NT2/D1 (cell line): ENCODE measurements around the gene XPR1.

Experiments
- DNase-seq: peaks from one replicate; pipeline ENCODE4 v3.0.0-alpha.2; 2011; ENCODE audit warnings: low read depth, low spot score
- H3K27me3 ChIP-seq: 2 replicates; pipeline ENCODE4 v1.6.0; 2011; ENCODE audit warnings: mild to moderate bottlenecking; ENCODE audit not compliant: insufficient read length, insufficient read depth
- H3K36me3 ChIP-seq: 2 replicates; pipeline ENCODE4 v1.6.1; 2011; ENCODE audit warnings: mild to moderate bottlenecking, low read length, mixed read lengths; ENCODE audit not compliant: insufficient read depth, insufficient read length
- H3K4me1 ChIP-seq: 2 replicates; pipeline ENCODE4 v1.5.1; 2011; ENCODE audit not compliant: insufficient read depth, insufficient read length
- H3K4me3 ChIP-seq: 2 replicates; pipeline ENCODE4 v1.5.1; 2011; ENCODE audit warnings: low read depth; ENCODE audit not compliant: insufficient read length
- H3K9ac ChIP-seq: 2 replicates; pipeline ENCODE4 v1.6.0; 2011; ENCODE audit warnings: low read depth; ENCODE audit not compliant: insufficient read length
- H3K9me3 ChIP-seq: 2 replicates; pipeline ENCODE4 v1.5.1; 2011; ENCODE audit warnings: mild to moderate bottlenecking, low read length; ENCODE audit not compliant: insufficient read depth
- SUZ12 ChIP-seq: IDR thresholded peaks from 2 replicates; pipeline ENCODE4 v1.6.1; 2011; ENCODE audit not compliant: insufficient read length, insufficient read depth; ENCODE audit errors: extremely low read depth
- YY1 ChIP-seq: IDR thresholded peaks from 2 replicates; pipeline ENCODE4 v1.6.1; 2011; ENCODE audit not compliant: insufficient read length, insufficient read depth
- ZNF274 ChIP-seq: IDR thresholded peaks from 2 replicates; pipeline ENCODE4 v1.6.1; 2011; ENCODE audit warnings: mild to moderate bottlenecking, low read depth, low read length

XPR1 gene

DNA sequence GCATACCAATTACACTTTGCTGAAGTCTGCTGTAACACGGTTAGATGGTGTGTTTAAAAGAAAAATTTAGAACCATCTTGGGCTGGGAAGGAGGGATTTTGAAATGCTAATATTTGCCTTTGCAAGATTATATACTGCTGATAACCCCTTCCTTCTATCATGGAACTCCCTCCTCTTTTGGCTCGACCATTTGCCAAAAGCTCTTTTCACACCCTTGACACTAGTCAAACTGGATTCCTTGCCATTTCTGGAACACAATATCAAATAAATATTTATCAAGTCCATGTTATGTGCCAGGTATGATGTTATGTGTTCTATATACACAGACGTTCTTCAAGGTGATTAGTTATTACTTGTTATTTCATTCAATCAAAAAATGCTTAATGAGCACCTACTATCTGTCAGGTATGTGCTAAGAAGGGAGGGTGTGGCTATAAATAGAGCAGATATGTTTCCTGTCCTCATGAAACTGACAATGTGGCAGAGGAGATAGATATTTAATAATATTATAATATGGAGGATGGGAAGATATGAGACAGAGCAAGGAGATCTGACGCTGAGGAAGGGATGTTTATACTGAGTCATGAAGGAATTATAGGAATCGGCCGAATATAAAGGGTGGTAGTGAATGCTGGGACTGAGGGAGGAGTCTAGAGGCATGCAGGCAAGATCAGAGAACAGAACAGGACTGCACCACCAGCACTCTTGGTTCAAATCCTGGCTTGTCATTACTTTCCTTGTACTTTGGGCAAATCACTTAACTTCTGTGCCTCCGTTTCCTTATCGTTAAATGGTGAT lies 16.1 kb upstream of the XPR1 start:
- no peaks in the 10 kb centered on the region for H3K4me1 ChIP-seq
- no peak for DNase-seq
- no peak for TF ChIP-seq ZNF274
- no peak for TF ChIP-seq SUZ12
- TF ChIP-seq YY1 = no peak
- no peaks in the 10 kb centered on the region for H3K36me3 ChIP-seq
- no peaks in the 10 kb centered on the region for H3K27me3 ChIP-seq
- no peak overlapping the region for H3K9ac ChIP-seq
- H3K4me3 ChIP-seq = no peak overlapping the region
- H3K9me3 ChIP-seq = no peaks in the 10 kb centered on the region

DNA sequence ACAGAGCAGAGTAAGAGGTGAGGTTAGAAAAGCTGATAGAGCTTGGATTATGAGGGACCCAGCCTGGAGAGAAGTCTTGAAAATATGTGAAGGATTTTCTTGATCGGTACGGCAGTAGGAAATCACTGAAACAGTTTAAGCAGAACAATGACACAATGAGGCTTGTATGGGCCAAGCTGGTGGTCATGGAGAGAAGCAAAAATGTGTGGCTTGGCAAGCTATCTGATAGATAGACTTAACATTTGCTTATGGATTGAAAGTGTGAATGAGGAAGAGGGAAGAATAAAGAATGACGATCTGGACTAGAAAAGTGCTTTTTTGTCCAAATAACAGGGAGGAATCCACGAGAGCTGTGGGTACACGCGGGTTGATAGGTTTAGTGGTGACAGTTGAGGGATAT lies 15.4 kb upstream of the XPR1 start:
- no peak overlapping the region for H3K4me3 ChIP-seq
- H3K4me1 ChIP-seq = no peaks in the 10 kb centered on the region
- no peaks in the 10 kb centered on the region for H3K36me3 ChIP-seq
- no peaks in the 10 kb centered on the region for H3K9me3 ChIP-seq
- no peaks in the 10 kb centered on the region for H3K27me3 ChIP-seq
- DNase-seq = no peak
- H3K9ac ChIP-seq = no peak overlapping the region
- TF ChIP-seq SUZ12 (no peak), YY1 (no peak), ZNF274 (no peak)

DNA sequence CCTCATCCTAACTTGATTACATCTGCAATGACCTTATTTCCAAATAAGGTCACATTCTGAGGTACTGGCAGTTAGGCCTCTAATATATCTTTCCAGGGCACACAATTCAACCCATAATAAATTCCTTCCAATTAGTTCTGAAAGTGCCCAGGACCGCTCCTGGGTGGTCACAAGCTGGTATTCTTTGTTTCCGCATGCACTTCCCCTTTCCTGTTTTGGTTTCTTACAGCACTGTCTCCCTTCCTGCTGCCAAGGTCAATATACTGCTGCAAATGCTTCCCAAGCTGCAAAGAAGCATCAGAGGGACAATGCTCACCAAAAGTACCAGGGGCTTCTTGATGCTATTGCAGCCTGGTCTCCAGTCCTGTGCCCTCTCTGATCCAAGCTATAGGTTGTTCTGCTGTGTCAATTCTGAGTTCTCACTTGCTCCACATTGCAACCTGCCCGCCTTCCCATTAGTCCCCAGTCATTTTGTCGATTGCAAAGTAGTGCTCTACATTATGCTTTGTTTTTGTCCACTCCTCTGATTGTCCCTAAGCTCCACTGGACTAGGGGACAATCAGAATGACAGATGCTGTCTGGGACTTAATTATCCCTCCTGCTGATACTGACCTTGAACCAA lies 13.9 kb upstream of the XPR1 start:
- no peaks in the 10 kb centered on the region for H3K9me3 ChIP-seq
- TF ChIP-seq ZNF274 = no peak
- TF ChIP-seq SUZ12 = no peak
- no peak for TF ChIP-seq YY1
- DNase-seq = no peak
- H3K9ac ChIP-seq = no peak overlapping the region
- no peaks in the 10 kb centered on the region for H3K27me3 ChIP-seq
- H3K36me3 ChIP-seq = no peaks in the 10 kb centered on the region
- no peaks in the 10 kb centered on the region for H3K4me1 ChIP-seq
- H3K4me3 ChIP-seq = no peak overlapping the region

DNA sequence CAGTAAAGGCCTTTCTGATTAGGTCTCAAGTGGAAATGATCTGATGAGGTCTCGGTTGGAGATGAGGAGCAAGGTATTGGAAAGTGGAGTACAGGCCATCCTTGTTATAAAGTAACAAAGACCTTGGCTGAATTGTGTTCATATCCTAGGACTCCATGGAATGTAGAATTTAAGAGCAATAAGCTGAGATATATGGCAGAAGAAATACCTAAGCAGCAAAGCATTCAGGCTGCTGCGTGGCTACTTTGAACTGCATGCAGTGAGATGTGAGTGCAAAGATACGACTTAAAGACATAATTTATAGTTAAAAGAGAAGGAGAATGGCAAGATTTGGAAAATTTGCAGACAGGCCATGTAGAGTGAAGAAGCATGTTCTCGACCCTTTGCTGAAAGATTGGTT lies 11.2 kb upstream of the XPR1 start:
- no peak for DNase-seq
- no peak overlapping the region for H3K4me3 ChIP-seq
- no peaks in the 10 kb centered on the region for H3K36me3 ChIP-seq
- H3K9me3 ChIP-seq = no peaks in the 10 kb centered on the region
- TF ChIP-seq SUZ12 (no peak), YY1 (no peak), ZNF274 (no peak)
- H3K9ac ChIP-seq = no peak overlapping the region
- no peaks in the 10 kb centered on the region for H3K4me1 ChIP-seq
- H3K27me3 ChIP-seq = no peaks in the 10 kb centered on the region

DNA sequence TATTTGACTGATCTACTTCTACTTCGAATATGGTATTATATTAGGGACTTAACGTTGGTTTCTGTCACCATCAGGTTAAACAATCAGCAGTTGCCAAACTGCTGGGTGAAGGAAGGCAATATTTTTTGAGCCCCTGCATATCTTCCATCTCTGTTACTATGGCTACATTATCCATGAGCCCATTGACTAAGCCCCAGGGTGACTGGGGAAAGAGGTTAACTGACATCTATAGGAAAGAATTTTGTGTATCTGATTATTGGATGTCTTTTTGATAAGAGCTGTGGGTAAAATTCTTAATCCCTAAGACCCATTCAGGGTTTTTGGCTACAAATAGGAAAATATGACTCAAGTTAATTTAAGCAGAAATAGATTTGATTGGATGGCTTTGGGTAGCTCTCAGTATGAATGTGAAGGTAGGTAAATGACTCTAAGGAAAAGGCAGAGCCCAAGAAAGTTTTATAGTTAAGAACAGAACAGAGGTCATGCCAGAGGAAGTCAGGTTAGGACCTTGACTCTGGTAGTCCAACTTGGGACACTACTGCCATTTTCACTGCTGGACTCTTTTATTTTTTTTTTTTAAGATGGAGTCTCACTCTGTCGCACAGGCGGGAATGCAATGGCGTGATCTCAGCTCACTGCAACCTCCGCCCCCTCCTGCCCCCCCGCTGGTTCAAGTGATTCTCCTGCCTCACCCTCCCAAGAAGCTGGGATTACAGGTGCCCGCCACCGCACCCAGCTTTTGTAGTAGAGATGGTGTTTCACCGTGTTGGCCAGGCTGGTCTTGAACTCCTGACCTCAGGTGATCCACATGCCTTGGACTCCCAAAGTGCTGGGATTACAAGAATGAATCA lies 8.9 kb upstream of the XPR1 start:
- Histone ChIP-seq H3K4me1 (no peaks in the 10 kb centered on the region), H3K4me3 (no peak overlapping the region), H3K9me3 (no peaks in the 10 kb centered on the region), H3K36me3 (no peaks in the 10 kb centered on the region), H3K9ac (no peak overlapping the region), H3K27me3 (no peaks in the 10 kb centered on the region)
- DNase-seq = no peak
- TF ChIP-seq ZNF274 (no peak), SUZ12 (no peak), YY1 (no peak)

DNA sequence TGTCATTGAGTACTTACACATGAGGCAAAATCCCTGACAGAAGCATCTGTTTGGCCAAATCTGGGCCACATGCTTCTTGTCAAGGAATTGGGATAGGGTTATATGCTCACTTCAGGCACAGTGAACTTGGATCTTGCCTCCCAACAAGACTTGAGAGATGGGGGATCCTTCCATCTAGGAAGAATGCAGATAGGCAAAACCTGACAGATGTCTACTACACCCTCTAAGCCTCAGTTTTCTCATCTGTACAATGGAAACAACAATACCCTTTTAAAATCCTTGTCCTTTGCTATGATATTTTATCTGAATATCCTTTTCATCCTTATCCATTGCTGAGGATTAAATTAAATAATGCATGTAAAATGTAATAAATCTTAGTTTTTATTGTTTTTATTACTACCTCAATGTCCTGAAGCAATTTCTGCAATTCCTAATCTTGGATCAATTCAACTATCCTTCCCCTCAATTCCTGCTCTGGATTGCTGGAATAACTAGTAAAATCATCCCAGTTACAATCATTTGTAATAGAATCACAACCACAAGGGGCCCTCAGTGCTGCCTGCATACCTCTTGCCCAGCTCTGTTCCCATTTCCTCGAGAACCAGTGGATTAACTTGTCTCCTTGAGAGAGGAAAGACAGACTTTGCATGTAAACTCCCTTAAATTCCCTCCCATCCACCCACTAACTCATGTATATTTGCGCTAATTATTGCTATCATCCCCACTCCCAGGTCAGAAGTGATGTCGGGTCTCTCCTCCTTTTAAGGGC lies 8.1 kb upstream of the XPR1 start:
- no peaks in the 10 kb centered on the region for H3K9me3 ChIP-seq
- no peak overlapping the region for H3K4me3 ChIP-seq
- no peaks in the 10 kb centered on the region for H3K27me3 ChIP-seq
- no peak for DNase-seq
- no peaks in the 10 kb centered on the region for H3K4me1 ChIP-seq
- H3K36me3 ChIP-seq = no peaks in the 10 kb centered on the region
- TF ChIP-seq YY1 (no peak), ZNF274 (no peak), SUZ12 (no peak)
- no peak overlapping the region for H3K9ac ChIP-seq
